Activated gamma-delta T cell treated with Interleukin-2 at 50 U/mL for 16 hours (primary cell): ENCODE measurements around the gene CEACAM18.
"Not testable (repeated sequence)": the region's sequence is repeated elsewhere in the genome, so short reads cannot be mapped to it uniquely, and the experiment has no call there.

Experiments
- DNase-seq: peaks from one replicate; pipeline ENCODE4 v3.0.0-alpha.2; 2020

The CEACAM18 gene

DNA sequence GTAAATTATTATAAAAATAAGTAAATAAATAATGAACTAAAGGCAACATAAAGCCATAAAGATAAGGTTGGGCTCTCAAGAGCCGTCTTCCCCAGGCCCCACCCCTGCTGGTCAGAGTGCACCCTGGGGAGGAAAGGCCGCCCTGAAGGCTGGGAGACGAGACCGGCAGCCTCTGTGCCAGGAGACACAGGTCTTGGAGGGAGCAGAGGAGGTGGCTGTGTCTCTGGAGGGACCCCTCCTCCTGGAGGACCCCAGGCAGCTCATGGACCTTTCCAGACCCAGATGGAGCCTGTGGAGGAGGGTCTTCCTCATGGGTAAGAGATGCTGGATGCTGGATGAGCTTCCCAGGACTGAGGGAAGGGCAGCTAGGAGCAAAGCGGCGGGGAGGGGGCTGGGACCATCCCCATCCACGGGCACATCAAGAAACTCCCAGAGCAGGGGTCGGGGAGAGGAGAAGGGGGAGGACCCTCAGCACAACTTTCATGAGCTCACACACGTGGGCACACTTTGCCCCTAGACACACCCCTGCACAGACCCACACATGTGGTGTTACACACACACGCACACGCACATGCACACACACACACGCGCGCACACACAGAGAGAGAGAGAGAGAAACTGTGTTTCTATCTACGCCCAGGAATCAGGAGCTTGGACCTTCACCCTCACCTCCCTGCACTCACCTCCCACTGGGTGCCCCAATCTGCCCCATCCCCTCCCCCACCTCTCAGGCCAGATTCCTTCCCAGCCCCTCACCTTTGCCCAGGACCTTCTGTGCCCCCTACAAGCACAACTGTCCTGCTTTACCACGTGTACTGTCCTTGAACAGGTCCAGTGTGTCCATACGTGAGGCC is at the start of gene CEACAM18:
CEACAM18 (plus strand) TSS at position 159 of the 854 bp plus-strand sequence.
- no peak for DNase-seq

- DNase-seq: no peak
Observed at GRCh38 chr19:51430221-51430620, 48.1 kb upstream of the CEACAM18 start.

DNA sequence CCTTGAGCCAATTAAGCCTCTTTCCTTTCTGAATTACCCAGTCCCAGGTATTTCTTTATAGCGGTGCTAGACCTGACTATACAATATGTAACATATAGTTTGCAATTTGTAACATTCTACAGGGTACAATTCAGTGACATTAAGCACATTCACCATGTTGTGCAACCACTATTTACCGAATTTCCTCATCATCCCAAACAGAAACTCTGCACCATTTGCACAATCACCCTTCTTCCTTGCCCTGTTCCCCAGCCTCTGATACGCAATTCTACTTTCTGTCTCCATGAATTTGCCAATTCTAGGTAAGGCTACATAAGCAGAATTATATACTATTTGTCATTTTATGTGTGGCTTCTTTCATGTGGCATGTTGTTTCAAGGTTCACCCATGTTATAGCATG is 47.2 kb upstream of the CEACAM18 start:
- no peak for DNase-seq

DNA sequence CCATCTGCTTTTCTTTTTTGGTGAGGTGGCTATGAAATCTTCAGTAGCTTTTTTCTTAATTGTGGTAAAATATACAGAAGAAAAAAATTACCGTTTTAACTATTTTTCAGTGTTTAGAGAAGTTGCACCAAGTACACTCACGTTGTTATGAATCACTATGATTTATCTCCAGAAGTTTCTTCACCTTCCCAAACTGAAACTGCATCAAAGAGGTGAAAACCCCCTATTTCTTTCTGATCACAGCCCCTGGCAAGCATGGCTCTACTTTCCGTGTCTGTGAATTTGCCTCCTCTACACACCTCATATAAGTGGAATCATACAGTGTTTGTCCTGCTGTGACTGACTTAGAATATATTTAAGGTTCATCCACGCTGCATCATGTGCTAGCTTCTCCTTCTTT is 45.3 kb upstream of the CEACAM18 start:
- no peak for DNase-seq

- DNase-seq: no peak
Observed at GRCh38 chr19:51434456-51434855, 43.9 kb upstream of the CEACAM18 start.

DNA sequence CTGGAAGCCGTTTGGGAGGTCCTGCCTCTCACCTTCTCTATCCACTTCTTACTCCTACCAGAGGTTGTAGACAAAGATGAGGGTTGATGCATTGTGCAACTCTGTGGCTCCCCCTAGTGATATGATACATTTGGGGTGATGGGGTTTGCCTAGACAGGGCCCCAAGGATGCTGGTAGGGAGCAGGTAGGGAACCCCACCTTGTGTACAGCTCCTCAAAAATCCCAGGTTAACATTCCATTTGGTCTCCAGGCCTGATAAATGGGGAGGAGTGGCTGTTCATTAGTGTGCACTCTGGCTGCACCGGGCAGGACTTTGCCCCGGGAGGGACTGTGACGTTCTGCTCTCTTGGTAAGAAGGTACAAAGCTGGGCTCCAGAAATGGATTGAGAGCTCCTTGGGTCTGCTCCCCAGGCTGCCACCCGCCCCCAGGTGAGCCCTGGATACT is 39.3 kb upstream of the CEACAM18 start:
- DNase-seq: peak; percentile 24

DNA sequence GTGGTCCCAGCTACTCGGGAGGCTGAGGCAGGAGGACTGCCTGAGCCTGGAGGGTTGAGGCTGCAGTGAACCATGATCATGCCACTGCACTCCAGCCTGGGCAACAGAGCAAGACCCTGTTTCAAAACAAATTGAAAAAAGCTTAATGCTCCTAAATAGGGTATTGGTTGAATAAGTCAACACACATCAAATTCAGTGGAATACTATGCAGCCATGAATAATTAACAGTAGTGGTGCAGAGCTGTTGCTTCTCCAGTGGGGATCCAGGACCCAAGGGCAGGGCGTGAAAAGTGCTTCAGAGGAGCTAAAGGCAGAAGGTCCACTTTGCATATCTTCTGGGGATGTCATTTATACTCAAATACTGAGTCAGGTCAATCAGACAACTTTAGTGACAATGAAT is 38.3 kb upstream of the CEACAM18 start:
- DNase-seq: no peak

DNA sequence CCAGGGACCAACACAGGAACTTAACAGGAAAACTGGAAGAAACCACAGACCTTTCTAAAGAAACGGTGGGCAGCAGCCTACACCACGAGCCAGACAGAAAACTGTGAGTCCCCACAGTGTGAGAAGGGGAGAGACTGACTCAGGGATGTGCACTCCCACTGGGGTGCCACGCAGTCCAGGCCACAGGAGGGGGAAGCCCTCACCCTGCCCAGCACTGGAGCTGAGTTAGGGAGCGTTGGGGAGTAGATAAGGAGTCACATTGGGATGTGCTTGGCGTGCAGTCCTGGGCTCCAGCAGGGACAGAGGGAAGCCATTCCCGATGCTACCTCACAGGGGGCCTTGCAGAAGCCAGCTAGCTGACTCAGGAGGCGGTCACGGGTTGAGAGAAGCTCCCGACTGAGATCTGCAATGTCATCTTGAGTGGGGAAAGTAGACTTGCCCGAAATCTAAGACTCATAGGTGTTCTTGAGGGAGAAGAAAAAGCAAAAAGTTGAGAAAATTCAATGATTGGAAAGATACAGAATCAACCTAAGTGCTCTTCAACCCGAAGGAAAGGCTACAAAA is 37.4 kb upstream of the CEACAM18 start:
- DNase-seq: peak; percentile 34

DNA sequence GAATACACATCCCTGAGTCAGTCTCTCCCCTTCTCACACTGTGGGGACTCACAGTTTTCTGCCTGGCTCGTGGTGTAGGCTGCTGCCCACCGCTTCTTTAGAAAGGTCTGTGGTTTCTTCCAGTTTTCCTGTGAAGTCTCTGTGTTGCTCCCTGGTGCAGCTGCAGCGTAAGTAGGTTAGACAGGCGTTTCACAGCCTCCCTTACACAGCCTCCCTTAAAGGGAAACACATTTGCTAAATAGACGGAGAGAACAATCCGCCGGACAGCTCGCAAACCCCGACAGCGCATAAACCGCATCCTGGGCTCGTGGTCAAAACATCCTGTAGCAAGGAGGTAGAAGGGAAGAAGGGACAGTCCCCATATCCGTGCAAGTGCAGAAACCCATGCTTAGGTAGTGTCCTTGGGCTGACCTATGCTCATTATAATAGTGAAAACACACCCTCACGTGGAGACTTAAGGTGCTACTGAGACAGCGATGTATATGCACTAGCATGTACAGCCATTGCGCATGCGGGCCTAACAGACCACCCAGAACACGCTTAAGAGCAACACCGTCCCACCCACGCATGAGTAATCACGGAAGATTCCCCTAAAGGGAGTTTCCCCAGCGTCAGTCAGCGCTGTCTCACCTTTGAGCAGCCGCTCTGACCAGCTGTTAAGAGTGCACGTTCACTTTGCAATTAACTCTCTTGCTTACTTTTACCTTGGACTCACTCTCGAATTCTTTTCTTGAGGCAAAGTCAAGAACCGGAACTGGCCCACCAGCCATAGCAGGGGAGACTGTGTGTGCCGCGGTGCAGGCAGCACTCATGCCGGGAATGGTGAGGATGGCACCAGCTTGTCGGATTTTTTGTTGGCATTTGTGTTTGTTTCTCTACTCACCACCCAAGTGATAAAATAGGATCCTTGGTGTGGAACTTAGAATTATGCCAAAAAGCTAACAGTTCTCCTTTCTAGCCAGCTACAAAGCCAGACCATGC is 36.6 kb upstream of the CEACAM18 start:
- peak; percentile 83 for DNase-seq

GRCh38 chr19:51447510-51447909 is 30.8 kb upstream of the CEACAM18 start:
- not testable (repeated sequence) for DNase-seq

DNA sequence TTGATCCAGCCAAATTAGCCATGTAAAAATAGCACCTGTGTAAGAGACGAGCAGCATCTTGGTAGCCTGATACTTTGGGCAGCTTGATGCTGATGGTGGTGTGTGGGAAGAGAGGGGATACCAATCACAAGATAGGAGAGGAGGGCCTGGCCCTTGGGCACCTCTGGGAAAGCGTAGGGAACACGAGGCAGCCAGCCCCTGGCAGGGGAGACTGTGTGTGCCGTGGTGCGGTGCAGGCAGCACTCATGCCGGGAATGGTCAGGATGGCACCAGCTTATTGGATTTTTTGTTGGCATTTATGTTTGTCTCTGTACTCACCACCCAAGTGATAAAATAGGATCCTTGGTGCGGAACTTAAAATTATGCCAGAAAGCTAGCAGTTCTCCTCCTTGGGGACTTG is 30.3 kb upstream of the CEACAM18 start:
- no peak for DNase-seq

DNA sequence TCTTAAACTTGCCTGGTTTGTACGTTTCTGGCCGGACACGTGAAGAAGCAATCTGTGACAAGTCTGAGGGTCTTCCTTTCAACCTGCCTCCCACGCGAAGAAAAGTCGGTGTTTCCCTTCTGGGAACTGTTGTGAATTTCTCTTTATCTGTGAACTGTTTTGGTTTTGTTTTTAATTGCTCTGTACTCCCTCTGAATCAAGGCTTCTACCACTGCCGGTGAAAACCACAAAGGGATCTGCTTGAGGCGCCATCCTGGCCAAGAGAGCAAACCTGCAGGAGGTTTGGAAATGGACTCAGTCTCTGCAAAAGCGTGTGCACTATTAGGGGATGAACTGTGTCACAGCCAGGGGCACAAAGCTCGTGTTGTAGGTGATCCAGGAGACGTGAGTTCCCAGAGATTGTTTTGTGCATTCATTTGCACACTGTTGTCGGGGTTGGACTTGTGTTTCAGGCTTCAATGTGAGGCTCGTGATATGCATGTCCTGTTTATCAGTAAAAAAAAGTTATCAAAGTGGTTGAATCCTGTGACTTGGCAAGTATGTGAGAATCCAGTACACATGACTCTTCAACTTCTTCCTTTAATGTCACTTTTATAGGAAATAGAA is 29.8 kb upstream of the CEACAM18 start:
- DNase-seq: no peak

GRCh38 chr19:51450730-51451307 is 27.5 kb upstream of the CEACAM18 start:
- no peak for DNase-seq

DNA sequence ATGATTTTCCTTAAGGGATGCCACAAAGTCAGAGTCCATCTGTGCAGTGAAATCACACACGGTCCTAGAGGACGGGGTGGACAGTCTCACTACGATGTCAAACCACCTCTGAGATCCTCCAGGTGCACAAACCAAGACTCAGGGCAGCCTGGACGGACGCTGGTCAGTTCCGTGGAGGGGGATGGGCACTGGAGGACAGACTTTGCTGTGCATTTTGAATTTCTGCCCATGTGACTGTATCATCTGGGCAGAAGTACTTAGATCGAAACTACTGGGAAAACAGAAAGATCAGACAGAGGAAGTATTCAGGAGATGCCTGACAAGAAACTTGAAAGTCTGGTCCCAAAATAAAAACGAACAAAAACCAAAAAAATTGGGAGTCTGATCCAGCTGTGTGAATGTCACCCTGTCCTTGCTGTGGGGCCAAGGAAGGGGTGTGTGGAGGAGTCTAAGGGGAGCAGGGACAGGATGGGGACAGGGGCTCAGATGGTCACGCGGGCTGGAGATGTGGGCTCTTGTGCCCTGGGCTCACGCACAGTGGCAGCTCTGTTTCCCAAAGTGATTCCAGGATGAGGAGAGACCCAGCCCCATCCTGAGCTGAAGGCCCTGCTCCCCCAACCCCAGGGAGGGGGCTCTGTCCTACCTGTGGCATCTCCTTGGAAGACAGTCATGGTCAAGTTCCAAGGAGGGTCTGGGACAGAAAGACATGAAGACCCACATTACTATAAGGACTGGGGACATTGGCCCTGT is 21.6 kb upstream of the CEACAM18 start:
- DNase-seq: no peak

GRCh38 chr19:51457351-51458013 is 20.9 kb upstream of the CEACAM18 start:
- no peak for DNase-seq

DNA sequence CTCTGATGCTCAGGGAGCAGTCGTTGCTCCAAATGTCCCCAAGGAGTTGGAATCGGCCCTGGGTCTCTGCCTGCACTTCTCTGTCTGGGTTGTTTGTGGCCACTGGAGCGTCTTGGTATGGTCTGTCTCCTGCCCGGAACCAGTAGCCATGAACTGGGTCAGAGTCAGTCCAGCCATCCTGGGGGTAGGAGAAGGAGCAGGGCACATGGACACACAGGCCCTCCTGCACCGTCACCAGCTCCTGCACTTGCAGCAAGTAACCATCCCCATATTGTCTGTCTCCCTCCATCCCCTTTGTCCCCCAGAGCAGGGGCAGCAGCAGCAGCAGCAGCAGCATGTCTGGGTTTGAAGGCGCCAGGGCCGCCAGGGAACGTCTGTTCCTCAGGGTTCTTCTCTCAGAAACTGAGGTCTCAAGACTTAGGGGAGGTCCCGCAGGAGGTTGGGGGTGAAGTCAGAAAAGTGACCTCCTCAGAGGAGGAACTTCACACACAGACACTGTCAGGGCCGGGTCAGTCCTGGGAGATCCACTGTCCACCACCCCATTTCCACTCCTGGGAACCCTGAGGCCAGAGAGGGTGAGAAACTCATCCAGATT is 20.2 kb upstream of the CEACAM18 start, which contains the start of gene SIGLEC8:
SIGLEC8 (minus strand) TSS at position 404 of the 595 bp plus-strand sequence; CDS start at position 337, 67 bp downstream.
- DNase-seq: no peak

DNA sequence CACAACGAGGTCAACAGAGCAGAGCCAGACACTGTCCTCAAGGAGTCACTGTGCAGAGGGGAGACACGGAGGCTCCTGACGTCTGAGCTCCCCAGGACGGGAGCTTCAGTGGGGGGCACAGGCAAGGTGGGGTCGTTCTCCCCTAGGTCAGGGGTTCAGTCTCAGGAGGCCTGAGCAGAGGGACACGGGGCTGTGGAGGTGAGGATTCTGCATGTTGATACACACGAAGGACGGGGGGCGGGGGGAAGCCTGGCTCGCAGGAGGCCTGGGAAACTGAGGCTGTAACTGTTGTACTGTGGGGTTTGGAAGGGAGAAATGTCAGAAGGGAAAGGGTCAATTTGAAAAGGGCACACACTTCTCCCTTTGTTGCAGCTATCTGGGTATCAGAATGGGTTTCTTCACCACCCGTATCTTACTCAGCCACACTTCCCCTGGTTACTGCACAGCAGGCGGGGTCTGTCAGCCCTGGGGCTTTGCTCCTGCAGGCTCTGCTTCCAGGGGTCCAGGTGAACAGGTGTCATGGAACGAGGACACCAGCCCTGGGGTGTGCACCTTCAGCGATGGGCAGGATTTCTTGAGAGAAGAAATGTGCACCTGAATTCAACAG is 19.3 kb upstream of the CEACAM18 start:
- no peak for DNase-seq

GRCh38 chr19:51460164-51460992 is 18.0 kb upstream of the CEACAM18 start:
- no peak for DNase-seq

DNA sequence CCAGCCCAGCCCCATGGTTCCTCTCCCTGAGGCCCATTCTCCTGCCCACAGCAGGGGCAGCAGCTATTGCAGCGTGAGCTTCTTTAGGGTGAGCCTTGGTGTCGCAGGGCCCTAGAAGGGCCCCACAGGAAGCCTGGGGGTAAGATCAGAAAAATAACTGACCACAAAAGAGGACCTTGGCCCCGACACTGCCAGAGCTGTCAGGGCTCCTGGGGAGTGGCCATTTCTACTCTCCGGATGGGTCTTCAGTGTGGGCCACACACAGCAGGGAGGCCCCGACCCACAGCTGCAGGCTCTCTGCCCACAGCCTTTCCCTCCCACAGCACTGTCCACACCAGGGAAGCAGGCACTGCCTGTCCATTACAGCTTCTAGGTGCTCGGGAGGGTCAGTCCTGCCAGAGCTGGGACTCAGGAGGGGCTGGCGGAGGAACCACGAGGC is 16.6 kb upstream of the CEACAM18 start:
- no peak for DNase-seq
